ENCODE results near the gene WNT1.
A peak's percentile ranks its signal among the peaks of the same experiment; 100 is the strongest.

WNT1 gene

DNA sequence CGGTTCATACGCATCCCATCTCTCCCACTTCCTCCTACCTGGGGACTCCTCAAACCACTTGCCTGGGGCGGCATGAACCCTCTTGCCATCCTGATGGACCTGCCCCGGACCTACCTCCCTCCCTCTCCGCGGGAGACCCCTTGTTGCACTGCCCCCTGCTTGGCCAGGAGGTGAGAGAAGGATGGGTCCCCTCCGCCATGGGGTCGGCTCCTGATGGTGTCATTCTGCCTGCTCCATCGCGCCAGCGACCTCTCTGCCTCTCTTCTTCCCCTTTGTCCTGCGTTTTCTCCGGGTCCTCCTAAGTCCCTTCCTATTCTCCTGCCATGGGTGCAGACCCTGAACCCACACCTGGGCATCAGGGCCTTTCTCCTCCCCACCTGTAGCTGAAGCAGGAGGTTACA lies 3.6 kb downstream of the WNT1 start:
- no peak for DNase-seq

DNA sequence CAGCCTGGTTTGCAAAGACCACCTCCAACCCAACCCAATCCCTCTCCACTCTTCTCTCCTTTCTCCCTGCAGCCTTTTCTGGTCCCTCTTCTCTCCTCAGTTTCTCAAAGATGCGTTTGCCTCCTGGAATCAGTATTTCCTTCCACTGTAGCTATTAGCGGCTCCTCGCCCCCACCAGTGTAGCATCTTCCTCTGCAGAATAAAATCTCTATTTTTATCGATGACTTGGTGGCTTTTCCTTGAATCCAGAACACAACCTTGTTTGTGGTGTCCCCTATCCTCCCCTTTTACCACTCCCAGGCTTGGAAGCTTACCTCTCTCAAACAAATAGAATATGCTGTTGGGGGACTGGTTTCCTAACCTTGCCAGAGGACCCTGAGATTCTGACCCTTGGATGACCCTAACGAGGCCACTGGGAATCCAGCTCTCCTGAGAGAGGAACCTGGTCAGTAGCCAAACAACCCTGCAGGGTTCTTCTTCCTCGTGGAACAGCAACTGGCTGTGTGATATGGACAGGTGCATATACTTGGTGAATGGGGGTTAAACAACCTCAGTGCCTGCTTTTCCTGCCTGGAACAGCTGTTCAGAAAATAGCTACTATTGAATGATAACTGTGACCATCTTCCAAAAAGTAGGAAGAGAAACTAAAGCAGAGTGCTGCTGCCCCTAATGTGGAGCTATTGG lies 4.4 kb downstream of the WNT1 start:
- peak; percentile 58 for DNase-seq

- peak; percentile 86 for DNase-seq
These were observed 7.4 kb downstream of the WNT1 start for GRCh38 chr12:48985475-48985897.

GRCh38 chr12:48985901-48986300 lies 7.8 kb downstream of the WNT1 start:
- DNase-seq = peak; percentile 64

GRCh38 chr12:48986720-48987291 lies 8.7 kb downstream of the WNT1 start:
- DNase-seq = peak; percentile 98

DNA sequence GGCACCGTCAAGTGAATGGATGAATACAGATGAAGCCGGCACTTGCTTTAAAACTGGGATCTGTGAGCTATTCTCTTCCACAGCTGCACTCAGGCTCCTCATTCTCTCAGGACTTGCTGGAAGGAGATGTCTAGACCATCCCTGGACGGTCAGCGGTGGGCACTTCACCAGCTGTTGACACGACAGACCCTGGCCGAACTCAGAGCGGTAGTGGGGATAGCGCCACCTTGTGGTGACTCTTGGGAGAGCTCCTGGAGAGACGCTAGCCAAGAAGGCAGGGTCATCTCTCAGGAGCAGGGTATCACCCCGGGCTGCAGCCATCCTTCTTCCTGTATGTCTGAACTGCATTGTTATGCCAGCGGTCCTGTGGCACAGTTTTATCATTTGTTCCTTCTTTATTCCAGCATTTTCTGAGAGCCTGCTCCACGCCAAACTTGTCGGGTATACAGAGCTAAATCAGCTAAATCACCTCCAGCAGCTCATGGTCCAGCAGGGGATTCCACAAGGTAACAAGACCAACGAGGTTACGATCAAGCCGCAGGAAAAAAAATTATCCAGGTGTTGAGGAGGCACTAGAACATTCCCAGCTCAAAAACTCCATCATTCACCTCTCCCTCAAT lies 10.0 kb downstream of the WNT1 start:
- peak; percentile 70 for DNase-seq

DNA sequence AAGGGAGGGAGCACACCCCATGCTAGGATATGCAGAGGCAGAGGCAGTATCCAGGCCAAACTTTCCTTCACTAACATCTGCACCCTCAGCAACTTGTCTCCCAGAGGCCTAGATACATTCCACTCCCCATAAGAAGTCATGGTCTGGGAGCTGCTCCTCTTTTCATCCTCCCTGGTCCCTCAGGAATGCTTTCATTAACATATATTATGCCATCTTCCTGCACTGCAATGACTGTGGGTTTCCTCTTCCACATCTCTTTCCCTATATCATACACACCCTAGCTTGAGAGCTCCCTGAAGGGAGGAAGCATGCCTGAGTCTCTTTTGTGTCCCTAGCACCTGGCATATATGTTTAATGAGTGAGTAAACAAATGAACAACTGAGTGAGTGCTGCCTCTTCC lies 12.4 kb downstream of the WNT1 start:
- peak; percentile 94 for DNase-seq

DNA sequence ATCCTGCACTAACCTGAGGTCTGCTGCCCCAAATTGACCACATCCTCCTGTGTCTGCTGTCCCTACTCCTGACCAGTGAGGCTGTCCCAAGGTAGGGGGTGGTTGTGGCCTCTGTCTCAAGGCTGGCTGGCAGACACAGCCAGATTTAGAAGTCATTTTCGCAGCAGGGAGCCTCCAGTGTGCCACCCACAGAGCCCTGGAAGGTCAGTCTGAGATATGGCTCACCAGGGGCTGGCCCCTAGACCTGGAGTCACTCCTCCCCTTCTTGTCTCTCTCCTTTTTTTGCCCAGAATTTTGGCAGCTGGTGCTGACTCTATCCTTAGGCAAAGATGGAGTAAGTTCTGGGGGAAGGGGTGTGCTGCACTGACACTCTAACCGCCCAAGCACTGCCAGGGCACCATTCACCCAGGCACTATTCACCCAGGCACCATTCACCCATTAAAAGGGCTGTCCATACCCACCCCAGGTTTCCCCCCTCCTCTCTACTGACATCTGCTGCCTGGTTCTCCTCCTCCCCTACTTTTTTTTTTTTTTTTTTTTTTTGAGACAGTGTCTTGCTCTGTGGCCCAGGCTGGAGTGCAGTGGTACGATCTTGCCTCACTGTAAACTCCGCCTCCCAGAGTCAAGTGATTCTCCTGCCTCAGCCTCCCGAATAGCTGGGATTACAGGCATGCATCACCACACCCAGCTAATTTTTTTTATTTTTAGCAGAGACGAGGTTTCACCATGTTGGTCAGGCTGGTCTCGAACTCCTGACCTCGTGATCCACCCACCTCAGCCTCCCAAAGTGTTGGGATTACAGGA lies 13.3 kb downstream of the WNT1 start:
- peak; percentile 87 for DNase-seq

- DNase-seq = no peak
These were observed 15.7 kb downstream of the WNT1 start for GRCh38 chr12:48993787-48994186.

DNA sequence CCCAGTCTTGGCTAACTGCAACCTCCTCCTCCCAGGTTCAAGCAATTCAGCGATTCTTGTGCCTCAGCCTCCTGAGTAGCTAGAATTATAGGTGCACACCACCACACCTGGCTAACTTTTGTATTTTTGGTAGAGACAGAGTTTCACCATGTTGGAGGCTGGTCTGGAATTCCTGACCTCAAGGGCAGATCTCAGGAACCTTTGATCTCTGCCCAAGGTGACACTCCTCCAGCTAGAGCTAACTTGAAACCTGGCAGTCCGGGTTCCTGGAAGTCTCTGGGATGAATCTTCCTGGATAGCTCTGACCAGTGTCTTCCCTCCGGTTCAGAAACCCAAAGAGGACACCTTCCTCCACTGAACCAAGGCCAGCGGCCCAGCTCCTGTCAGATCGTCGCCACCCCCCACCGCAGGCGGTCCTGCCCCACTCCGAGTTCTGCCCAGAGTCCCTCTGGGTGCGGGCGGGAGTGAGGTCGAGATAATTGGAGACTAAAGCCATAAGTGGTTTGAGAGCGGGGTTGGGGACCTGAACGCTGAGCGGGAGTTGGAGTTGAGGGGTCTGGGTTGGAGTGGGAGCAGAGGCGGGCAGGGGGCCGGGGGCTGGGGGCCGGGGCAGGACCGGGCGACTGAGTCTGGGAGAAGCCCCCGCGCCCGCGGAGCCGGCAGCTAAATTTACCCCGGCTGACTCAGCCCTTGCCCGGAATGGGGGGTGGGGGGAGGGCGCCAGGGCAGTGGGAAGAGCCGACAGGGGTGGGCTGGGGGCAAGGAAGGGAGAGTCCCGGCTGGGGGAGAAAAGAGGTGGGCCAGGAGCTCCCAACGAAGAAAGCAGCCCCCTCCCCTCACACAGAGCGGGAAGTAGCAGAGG lies 16.3 kb downstream of the WNT1 start:
- DNase-seq = no peak

- DNase-seq = peak; percentile 92
These were observed 17.2 kb downstream of the WNT1 start for GRCh38 chr12:48995086-48995879.

DNA sequence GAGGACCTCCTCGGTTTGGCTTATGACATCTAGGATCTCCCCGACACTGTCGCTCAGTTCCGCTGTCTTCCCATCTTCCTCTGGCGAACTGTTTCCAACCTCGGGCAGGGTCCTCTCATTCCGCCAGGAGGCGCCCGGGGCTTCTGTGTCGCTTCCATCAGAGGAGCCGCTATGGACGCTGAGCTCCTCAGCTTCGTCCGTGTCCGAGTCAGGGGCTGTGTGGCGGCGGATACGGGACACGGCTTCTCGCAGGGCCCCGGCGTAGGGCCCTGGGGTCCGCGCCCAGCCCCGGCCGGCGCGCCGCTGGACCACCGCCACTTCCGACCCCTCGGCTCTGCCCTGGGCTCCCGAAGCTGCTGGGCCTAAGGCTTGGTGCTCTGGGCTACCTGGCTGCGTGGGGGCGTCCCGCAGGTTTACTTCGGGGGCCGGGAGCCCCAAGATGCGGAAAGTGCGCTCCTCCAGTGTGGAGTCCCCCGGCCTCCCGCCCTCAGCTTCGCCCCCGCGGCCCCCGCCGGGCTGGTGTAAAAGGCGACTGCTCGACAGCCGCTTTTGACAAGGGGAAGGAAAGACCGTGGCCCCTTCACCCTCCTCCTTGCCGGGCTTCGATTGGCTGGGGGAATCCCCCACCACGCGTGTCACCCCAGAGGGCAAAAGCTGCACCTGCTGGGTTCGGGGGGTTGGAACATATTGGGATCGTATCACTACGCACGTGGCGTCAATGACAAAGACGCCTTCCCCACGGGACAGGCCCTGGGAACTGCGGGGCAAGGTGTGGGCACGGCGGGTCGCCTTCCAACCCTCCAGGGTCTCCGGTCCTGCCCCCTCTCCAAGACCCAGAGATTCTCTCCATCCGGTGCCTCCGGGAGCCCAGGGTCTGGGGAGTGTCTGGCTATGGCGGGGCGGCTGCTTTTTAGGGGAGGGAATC lies 18.9 kb downstream of the WNT1 start:
- DNase-seq = peak; percentile 81

- peak; percentile 76 for DNase-seq
These were observed 19.8 kb downstream of the WNT1 start for GRCh38 chr12:48997719-48998496.

- peak; percentile 77 for DNase-seq
These were observed 20.6 kb downstream of the WNT1 start for GRCh38 chr12:48998497-48999353.

DNA sequence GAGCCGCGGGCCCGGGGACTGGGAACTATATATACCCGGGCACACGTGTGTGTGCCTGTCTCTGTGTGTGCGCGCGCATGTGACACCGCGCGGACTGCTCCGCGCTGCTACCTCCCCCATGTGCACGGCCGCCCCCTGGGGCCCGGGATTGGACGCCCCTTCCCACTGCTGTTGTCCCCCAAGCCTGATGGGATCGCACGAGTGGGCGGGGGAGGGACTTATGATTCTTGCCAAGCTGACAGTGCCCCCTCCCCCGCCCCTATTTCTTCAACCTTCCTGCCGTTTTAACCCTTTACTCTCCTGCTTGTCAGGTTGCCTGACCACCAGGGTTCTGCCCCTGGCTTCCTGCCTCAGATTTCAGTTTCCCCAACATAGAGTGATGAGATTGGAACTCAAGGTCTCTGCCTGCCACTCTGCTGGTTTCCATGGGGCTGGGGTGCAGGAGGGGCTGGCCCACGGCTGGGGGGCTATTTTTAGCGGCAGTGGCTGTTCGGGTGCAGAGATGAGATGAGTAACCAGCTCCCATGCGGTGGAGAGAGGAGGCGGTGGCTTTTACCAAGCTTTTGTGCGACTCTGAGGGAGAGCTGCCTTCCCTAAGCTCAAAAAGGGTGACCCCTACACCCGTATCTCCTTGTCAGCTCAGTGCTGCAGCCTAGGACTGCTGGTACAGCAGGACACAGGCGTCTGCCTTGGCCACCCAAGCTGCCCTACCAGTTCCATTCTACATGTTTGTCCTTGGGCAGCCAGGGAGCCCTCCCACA lies 21.4 kb downstream of the WNT1 start, which contains the start of gene DDN:
Gene DDN (minus strand): TSS at position 5 of the 761 bp plus-strand sequence. CDS start 88 bp downstream, outside the sequence.
- DNase-seq = peak; percentile 91

- no peak for DNase-seq
These were observed 22.2 kb downstream of the WNT1 start for GRCh38 chr12:49000346-49000745.

- DNase-seq = no peak
These were observed 30.8 kb downstream of the WNT1 start for GRCh38 chr12:49008943-49009342.
